K562 (cell line): ENCODE results near the gene SOCS2. TPM values are rescaled to one million over a fixed set of nuclear protein-coding genes. Genes with fewer than 3 reads are reported as not detected.

ENCODE experiments used
- CBFA2T2 ChIP-seq: fragments of 450-650 bp; conservative IDR thresholded peaks from 2 replicates; pipeline ENCODE4 v1.6.1; 2017; ENCODE audit warnings: mild to moderate bottlenecking
- ETV1 ChIP-seq: fragments of 450-650 bp; conservative IDR thresholded peaks from 2 replicates; pipeline ENCODE4 v1.6.1; 2016; ENCODE audit warnings: missing genetic modification characterization, control low read depth, low read depth, missing compliant biosample characterization
- GATA2 ChIP-seq: sonication (generic); formaldehyde crosslinking; IDR thresholded peaks from 2 replicates; pipeline ENCODE4 v1.4.0; 2020; ENCODE audit warnings: mild to moderate bottlenecking, missing genetic modification reagents
- KLF1 ChIP-seq: fragments of 450-650 bp; IDR thresholded peaks from 2 replicates; pipeline ENCODE4 v1.6.1; 2016; ENCODE audit warnings: missing genetic modification characterization, missing compliant biosample characterization
- POLR2AphosphoS2 ChIP-seq: IDR thresholded peaks from 2 replicates; pipeline ENCODE4 v1.6.1; 2012; ENCODE audit warnings: low read length, improper control_type of control experiment
- RHOXF2B ChIP-seq: fragments of 250-450 bp; sonication (Bioruptor Pico); conservative IDR thresholded peaks from 2 replicates; pipeline ENCODE4 v1.5.1; 2021
- SMARCB1 ChIP-seq: IDR thresholded peaks from 2 replicates; pipeline ENCODE4 v1.6.1; 2011; ENCODE audit warnings: improper control_type of control experiment, low read depth; ENCODE audit not compliant: insufficient read length
- SRSF1 ChIP-seq: fragments of 200-400 bp; formaldehyde crosslinking; IDR thresholded peaks from 2 replicates; pipeline ENCODE4 v1.6.1; 2017; ENCODE audit warnings: mild to moderate bottlenecking, low read depth, low read length, moderate library complexity
- TCF3 ChIP-seq: sonication (generic); formaldehyde crosslinking; IDR thresholded peaks from 2 replicates; pipeline ENCODE4 v1.4.0; 2020; ENCODE audit warnings: mild to moderate bottlenecking, missing genetic modification reagents
- ZFX ChIP-seq: sonication (generic); formaldehyde crosslinking; IDR thresholded peaks from 2 replicates; pipeline ENCODE4 v1.8.0; 2022; ENCODE audit warnings: mild to moderate bottlenecking, missing genetic modification reagents, moderate library complexity
- ZNF232 ChIP-seq: sonication (generic); formaldehyde crosslinking; IDR thresholded peaks from 2 replicates; pipeline ENCODE4 v1.8.0; 2022; ENCODE audit warnings: mild to moderate bottlenecking, missing genetic modification reagents
- ZNF282 ChIP-seq: sonication (generic); formaldehyde crosslinking; IDR thresholded peaks from 2 replicates; pipeline ENCODE4 v1.8.1; 2023; ENCODE audit warnings: missing genetic modification reagents
- ZNF644 ChIP-seq: fragments of 200-800 bp; sonication (Bioruptor generic); IDR thresholded peaks from 2 replicates; pipeline ENCODE4 v1.6.1; 2016; ENCODE audit warnings: low read depth, missing genetic modification characterization, missing compliant biosample characterization
- polyA plus RNA-seq, 8 experiments: library from polyadenylated mRNA; depleted of rRNA in 4 of 8; stranded (reverse) in 5 of 8; unstranded in 3 of 8; fragments of >200 nt; fragmentation: Nextera tagmentation in 2 of 8; fragmentation: Illumina TruSeq in 1 of 8; extraction: Ambion mirVana in 2 of 8; extraction: Trizol in 1 of 8; gene quantifications; 2 replicates each; pipeline versions ENCODE4 v1.2.1 to v1.2.3, GENCODE V29; 2011 to 2014; ENCODE audit warnings: inconsistent platforms in 1 of 8, missing spikeins in 1 of 8
- total RNA-seq, 7 experiments: library from RNA; depleted of rRNA in 6 of 7; stranded (reverse); fragments of >200 nt in 6 of 7; fragmentation: Illumina TruSeq in 2 of 7; extraction: Trizol in 2 of 7; gene quantifications; 2 replicates each; pipeline versions ENCODE4 v1.2.1 to v1.2.3, GENCODE V29; 2011 to 2021; ENCODE audit warnings: low replicate concordance in 1 of 7
- TF ChIP-seq, protein P1 (sequence below), 2 experiments: fragments of 450-650 bp in 1 of 2; IDR thresholded peaks; 2 replicates each; pipeline ENCODE4 v1.6.1; 2011 to 2017; ENCODE audit warnings: low read depth in 2 of 2, antibody characterized with exemption in 1 of 2, borderline replicate concordance in 1 of 2, low read length in 1 of 2, mild to moderate bottlenecking in 1 of 2, mixed read lengths in 1 of 2; ENCODE audit not compliant: control insufficient read depth in 1 of 2
- TF ChIP-seq, protein P2 (sequence below): fragments of 200-800 bp; sonication (Bioruptor generic); IDR thresholded peaks from 2 replicates; pipeline ENCODE4 v1.6.1; 2017; ENCODE audit warnings: missing genetic modification characterization, missing compliant biosample characterization
- TF ChIP-seq, protein P3 (sequence below): fragments of 250-450 bp; sonication (Bioruptor Pico); IDR thresholded peaks from 2 replicates; pipeline ENCODE4 v1.5.0; 2020; ENCODE audit warnings: mild to moderate bottlenecking
- TF ChIP-seq, protein P4 (sequence below): fragments of 250-450 bp; sonication (Bioruptor Pico); IDR thresholded peaks from 2 replicates; pipeline ENCODE4 v1.5.0; 2022; ENCODE audit warnings: mild to moderate bottlenecking
- TF ChIP-seq, protein P5 (sequence below): fragments of 250-450 bp; sonication (Bioruptor Pico); IDR thresholded peaks from 2 replicates; pipeline ENCODE4 v1.8.0; 2021; ENCODE audit warnings: mild to moderate bottlenecking, moderate library complexity

SOCS2 gene
- total and polyA plus RNA-seq, 9 of the 15 experiments (the other 6 are each of a cell fraction or from before 2014, with no cell fraction given), result 37.0 to 162 (median 98.7) TPM

DNA sequence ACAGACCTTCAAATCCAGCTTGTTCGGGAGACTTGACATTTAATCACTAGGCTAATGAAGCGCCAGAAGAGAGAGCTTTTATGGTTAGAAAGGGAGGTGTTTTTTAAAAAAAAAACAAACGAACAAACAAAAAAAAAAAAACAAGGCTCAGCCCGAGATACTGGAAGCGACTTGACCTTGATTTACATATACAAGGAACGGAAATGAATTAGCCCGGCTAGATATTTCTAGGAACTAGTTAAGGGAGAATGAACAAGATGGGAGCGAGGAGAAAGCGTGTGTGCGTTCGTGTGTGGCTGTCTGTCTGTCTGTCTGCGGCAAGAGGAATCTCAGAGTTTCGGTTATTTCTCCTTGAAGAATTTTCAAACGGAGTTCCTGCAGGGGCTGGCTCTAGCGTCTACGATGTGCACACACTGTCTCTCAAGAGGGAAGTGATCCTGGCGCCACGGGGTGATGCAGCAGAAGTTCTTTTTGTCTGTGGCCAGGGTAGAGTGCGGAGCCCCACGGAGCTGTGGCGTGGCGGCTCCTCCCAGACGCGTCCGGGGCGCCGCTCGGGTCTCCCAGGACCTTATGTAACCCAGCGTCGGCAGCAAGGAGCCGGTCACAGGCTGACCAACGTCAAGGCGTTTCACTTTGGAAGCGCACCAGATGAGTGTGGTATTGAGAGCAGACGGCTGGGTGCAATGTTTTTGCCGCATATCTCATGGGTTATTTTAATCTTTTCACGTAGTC lies 18.8 kb downstream of the SOCS2 start (continued):
- TF ChIP-seq, protein P1, sequence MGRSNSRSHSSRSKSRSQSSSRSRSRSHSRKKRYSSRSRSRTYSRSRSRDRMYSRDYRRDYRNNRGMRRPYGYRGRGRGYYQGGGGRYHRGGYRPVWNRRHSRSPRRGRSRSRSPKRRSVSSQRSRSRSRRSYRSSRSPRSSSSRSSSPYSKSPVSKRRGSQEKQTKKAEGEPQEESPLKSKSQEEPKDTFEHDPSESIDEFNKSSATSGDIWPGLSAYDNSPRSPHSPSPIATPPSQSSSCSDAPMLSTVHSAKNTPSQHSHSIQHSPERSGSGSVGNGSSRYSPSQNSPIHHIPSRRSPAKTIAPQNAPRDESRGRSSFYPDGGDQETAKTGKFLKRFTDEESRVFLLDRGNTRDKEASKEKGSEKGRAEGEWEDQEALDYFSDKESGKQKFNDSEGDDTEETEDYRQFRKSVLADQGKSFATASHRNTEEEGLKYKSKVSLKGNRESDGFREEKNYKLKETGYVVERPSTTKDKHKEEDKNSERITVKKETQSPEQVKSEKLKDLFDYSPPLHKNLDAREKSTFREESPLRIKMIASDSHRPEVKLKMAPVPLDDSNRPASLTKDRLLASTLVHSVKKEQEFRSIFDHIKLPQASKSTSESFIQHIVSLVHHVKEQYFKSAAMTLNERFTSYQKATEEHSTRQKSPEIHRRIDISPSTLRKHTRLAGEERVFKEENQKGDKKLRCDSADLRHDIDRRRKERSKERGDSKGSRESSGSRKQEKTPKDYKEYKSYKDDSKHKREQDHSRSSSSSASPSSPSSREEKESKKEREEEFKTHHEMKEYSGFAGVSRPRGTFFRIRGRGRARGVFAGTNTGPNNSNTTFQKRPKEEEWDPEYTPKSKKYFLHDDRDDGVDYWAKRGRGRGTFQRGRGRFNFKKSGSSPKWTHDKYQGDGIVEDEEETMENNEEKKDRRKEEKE (IDR thresholded peaks at IDR 0.05; ENCODE audit: borderline replicate concordance in 1 of 2, control insufficient read depth in 1 of 2, low read depth in 2 of 2, low read length in 1 of 2), result no peak
- TF ChIP-seq KLF1 (no peak), ZNF232 (CRISPR knock-in tag) (no peak), RHOXF2B (CRISPR knock-in tag) (no peak), GATA2 (CRISPR knock-in tag) (no peak), SRSF1 (no peak), SMARCB1 (no peak), ZNF644 (tag) (no peak), POLR2AphosphoS2 (no peak), ZFX (no peak; the same call in 1 of the 2 replicates), ZNF282 (CRISPR knock-in tag) (no peak), ETV1 (tag) (no peak; the same call in 1 of the 2 replicates), TCF3 (CRISPR knock-in tag) (no peak), CBFA2T2 (0 out of 2 replicates have a peak, but pooled peaks have one; percentile 10)
- TF ChIP-seq, protein P2, sequence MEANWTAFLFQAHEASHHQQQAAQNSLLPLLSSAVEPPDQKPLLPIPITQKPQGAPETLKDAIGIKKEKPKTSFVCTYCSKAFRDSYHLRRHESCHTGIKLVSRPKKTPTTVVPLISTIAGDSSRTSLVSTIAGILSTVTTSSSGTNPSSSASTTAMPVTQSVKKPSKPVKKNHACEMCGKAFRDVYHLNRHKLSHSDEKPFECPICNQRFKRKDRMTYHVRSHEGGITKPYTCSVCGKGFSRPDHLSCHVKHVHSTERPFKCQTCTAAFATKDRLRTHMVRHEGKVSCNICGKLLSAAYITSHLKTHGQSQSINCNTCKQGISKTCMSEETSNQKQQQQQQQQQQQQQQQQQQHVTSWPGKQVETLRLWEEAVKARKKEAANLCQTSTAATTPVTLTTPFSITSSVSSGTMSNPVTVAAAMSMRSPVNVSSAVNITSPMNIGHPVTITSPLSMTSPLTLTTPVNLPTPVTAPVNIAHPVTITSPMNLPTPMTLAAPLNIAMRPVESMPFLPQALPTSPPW (CRISPR knock-in tag), result no peak
- TF ChIP-seq, protein P3, sequence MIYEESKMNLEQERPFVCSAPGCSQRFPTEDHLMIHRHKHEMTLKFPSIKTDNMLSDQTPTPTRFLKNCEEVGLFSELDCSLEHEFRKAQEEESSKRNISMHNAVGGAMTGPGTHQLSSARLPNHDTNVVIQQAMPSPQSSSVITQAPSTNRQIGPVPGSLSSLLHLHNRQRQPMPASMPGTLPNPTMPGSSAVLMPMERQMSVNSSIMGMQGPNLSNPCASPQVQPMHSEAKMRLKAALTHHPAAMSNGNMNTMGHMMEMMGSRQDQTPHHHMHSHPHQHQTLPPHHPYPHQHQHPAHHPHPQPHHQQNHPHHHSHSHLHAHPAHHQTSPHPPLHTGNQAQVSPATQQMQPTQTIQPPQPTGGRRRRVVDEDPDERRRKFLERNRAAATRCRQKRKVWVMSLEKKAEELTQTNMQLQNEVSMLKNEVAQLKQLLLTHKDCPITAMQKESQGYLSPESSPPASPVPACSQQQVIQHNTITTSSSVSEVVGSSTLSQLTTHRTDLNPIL, result no peak
- TF ChIP-seq, protein P4, sequence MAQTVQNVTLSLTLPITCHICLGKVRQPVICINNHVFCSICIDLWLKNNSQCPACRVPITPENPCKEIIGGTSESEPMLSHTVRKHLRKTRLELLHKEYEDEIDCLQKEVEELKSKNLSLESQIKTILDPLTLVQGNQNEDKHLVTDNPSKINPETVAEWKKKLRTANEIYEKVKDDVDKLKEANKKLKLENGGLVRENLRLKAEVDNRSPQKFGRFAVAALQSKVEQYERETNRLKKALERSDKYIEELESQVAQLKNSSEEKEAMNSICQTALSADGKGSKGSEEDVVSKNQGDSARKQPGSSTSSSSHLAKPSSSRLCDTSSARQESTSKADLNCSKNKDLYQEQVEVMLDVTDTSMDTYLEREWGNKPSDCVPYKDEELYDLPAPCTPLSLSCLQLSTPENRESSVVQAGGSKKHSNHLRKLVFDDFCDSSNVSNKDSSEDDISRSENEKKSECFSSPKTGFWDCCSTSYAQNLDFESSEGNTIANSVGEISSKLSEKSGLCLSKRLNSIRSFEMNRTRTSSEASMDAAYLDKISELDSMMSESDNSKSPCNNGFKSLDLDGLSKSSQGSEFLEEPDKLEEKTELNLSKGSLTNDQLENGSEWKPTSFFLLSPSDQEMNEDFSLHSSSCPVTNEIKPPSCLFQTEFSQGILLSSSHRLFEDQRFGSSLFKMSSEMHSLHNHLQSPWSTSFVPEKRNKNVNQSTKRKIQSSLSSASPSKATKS (CRISPR knock-in tag), result no peak
- TF ChIP-seq, protein P5, sequence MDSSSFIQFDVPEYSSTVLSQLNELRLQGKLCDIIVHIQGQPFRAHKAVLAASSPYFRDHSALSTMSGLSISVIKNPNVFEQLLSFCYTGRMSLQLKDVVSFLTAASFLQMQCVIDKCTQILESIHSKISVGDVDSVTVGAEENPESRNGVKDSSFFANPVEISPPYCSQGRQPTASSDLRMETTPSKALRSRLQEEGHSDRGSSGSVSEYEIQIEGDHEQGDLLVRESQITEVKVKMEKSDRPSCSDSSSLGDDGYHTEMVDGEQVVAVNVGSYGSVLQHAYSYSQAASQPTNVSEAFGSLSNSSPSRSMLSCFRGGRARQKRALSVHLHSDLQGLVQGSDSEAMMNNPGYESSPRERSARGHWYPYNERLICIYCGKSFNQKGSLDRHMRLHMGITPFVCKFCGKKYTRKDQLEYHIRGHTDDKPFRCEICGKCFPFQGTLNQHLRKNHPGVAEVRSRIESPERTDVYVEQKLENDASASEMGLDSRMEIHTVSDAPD (CRISPR knock-in tag), result no peak
